Measurements from ENCODE around the gene SRSF5.

The SRSF5 gene

GRCh38 chr14:69741055-69741454 lies 25.9 kb upstream of the SRSF5 start:
- H3K4me3 ChIP-seq (ENCODE audit: low read depth, low read length), result no peak overlapping the region
- TF ChIP-seq MYC (IDR thresholded peaks at IDR 0.05; ENCODE audit: low read depth, low read length), result no peak
- no peak for TF ChIP-seq CTCF (IDR thresholded peaks at IDR 0.05; ENCODE audit: low read depth, low read length)
- TF ChIP-seq POLR2A (IDR thresholded peaks at IDR 0.05; ENCODE audit: extremely low read depth, insufficient read length), result no peak
- no peak for TF ChIP-seq MAX (IDR thresholded peaks at IDR 0.05; ENCODE audit: low read depth, low read length)
- DNase-seq (ENCODE audit: low read depth), result no peak

- no peak overlapping the region for H3K4me3 ChIP-seq (ENCODE audit: low read depth, low read length)
- TF ChIP-seq POLR2A (IDR thresholded peaks at IDR 0.05; ENCODE audit: extremely low read depth, insufficient read length), result no peak
- no peak for TF ChIP-seq CTCF (IDR thresholded peaks at IDR 0.05; ENCODE audit: low read depth, low read length)
- TF ChIP-seq MYC (IDR thresholded peaks at IDR 0.05; ENCODE audit: low read depth, low read length), result no peak
- no peak for TF ChIP-seq MAX (IDR thresholded peaks at IDR 0.05; ENCODE audit: low read depth, low read length)
- DNase-seq (ENCODE audit: low read depth), result no peak
Observed at GRCh38 chr14:69749956-69750355, 17.0 kb upstream of the SRSF5 start.

GRCh38 chr14:69750495-69750894 lies 16.4 kb upstream of the SRSF5 start:
- no peak for TF ChIP-seq CTCF (IDR thresholded peaks at IDR 0.05; ENCODE audit: low read depth, low read length)
- TF ChIP-seq POLR2A (IDR thresholded peaks at IDR 0.05; ENCODE audit: extremely low read depth, insufficient read length), result no peak
- no peak for TF ChIP-seq MAX (IDR thresholded peaks at IDR 0.05; ENCODE audit: low read depth, low read length)
- no peak for TF ChIP-seq MYC (IDR thresholded peaks at IDR 0.05; ENCODE audit: low read depth, low read length)
- H3K4me3 ChIP-seq (ENCODE audit: low read depth, low read length), result no peak overlapping the region
- no peak for DNase-seq (ENCODE audit: low read depth)

- TF ChIP-seq MAX (IDR thresholded peaks at IDR 0.05; ENCODE audit: low read depth, low read length) (no peak), CTCF (IDR thresholded peaks at IDR 0.05; ENCODE audit: low read depth, low read length) (no peak), POLR2A (IDR thresholded peaks at IDR 0.05; ENCODE audit: extremely low read depth, insufficient read length) (no peak), MYC (IDR thresholded peaks at IDR 0.05; ENCODE audit: low read depth, low read length) (no peak)
- no peak overlapping the region for H3K4me3 ChIP-seq (ENCODE audit: low read depth, low read length)
- DNase-seq (ENCODE audit: low read depth), result no peak
Observed at GRCh38 chr14:69752773-69753172, 14.2 kb upstream of the SRSF5 start.

GRCh38 chr14:69753860-69754259 lies 13.1 kb upstream of the SRSF5 start:
- TF ChIP-seq POLR2A (IDR thresholded peaks at IDR 0.05; ENCODE audit: extremely low read depth, insufficient read length), result no peak
- DNase-seq (ENCODE audit: low read depth), result no peak
- no peak overlapping the region for H3K4me3 ChIP-seq (ENCODE audit: low read depth, low read length)

GRCh38 chr14:69754487-69754886 lies 12.5 kb upstream of the SRSF5 start:
- no peak for TF ChIP-seq MAX (IDR thresholded peaks at IDR 0.05; ENCODE audit: low read depth, low read length)
- no peak for TF ChIP-seq MYC (IDR thresholded peaks at IDR 0.05; ENCODE audit: low read depth, low read length)
- no peak for TF ChIP-seq CTCF (IDR thresholded peaks at IDR 0.05; ENCODE audit: low read depth, low read length)
- no peak for TF ChIP-seq POLR2A (IDR thresholded peaks at IDR 0.05; ENCODE audit: extremely low read depth, insufficient read length)
- H3K4me3 ChIP-seq (ENCODE audit: low read depth, low read length), result no peak overlapping the region
- no peak for DNase-seq (ENCODE audit: low read depth)
